Activated naive CD8-positive, alpha-beta T cell treated with anti-CD3 and anti-CD28 coated beads, Interleukin-2, amount 50 U/mL, for 24 hours (primary cell): ENCODE measurements around the gene RPL10.
A peak's percentile ranks its signal among the peaks of the same experiment; 100 is the strongest.

Experiments used
- ATAC-seq: fragments of 150-1000 bp; cut with Tn5 transposase; one replicate; pipeline ENCODE4 v1.10.0; 2021
- DNase-seq: peaks from one replicate; pipeline ENCODE4 v3.0.0; 2021
- H3K27ac Mint-ChIP-seq: one replicate; pipeline ENCODE4 v1.8.0; 2021; ENCODE audit warnings: mild to moderate bottlenecking, mixed read lengths
- H3K27me3 Mint-ChIP-seq: one replicate; pipeline ENCODE4 v1.8.0; 2021; ENCODE audit warnings: mixed read lengths
- H3K36me3 Mint-ChIP-seq: one replicate; pipeline ENCODE4 v1.8.0; 2021; ENCODE audit warnings: low read depth, mixed read lengths
- H3K4me1 Mint-ChIP-seq: one replicate; pipeline ENCODE4 v1.8.0; 2021; ENCODE audit warnings: mixed read lengths
- H3K4me3 Mint-ChIP-seq: one replicate; pipeline ENCODE4 v1.8.0; 2021; ENCODE audit warnings: mild to moderate bottlenecking, moderate library complexity, mixed read lengths
- H3K9me3 Mint-ChIP-seq: one replicate; pipeline ENCODE4 v1.8.0; 2021; ENCODE audit warnings: mixed read lengths

The RPL10 gene

GRCh38 chrX:154356596-154356995 is 41.6 kb upstream of the RPL10 start:
- H3K36me3 Mint-ChIP-seq: peaks cover 24% of the 10 kb centered on the region
- H3K27me3 Mint-ChIP-seq: no peaks in the 10 kb centered on the region
- peak overlapping the region; percentile 69 for H3K27ac Mint-ChIP-seq
- H3K4me3 Mint-ChIP-seq: no peak overlapping the region
- no peak for ATAC-seq
- no peak for DNase-seq
- H3K4me1 Mint-ChIP-seq: peaks cover 42% of the 10 kb centered on the region
- no peaks in the 10 kb centered on the region for H3K9me3 Mint-ChIP-seq

GRCh38 chrX:154357205-154357604 is 41.0 kb upstream of the RPL10 start:
- peaks cover 36% of the 10 kb centered on the region for H3K4me1 Mint-ChIP-seq
- H3K27me3 Mint-ChIP-seq: no peaks in the 10 kb centered on the region
- no peak overlapping the region for H3K4me3 Mint-ChIP-seq
- H3K36me3 Mint-ChIP-seq: peaks cover 20% of the 10 kb centered on the region
- H3K9me3 Mint-ChIP-seq: no peaks in the 10 kb centered on the region
- DNase-seq: no peak
- no peak overlapping the region for H3K27ac Mint-ChIP-seq
- peak; percentile 12 for ATAC-seq

- Mint-ChIP-seq H3K4me3 (no peak overlapping the region), H3K4me1 (peaks cover 38% of the 10 kb centered on the region), H3K36me3 (peaks cover 23% of the 10 kb centered on the region), H3K9me3 (no peaks in the 10 kb centered on the region), H3K27ac (no peak overlapping the region), H3K27me3 (no peaks in the 10 kb centered on the region)
- ATAC-seq (no peak), DNase-seq (no peak)
Observed at GRCh38 chrX:154358011-154358410, 40.2 kb upstream of the RPL10 start.

- no peaks in the 10 kb centered on the region for H3K9me3 Mint-ChIP-seq
- ATAC-seq (no peak), DNase-seq (no peak)
- H3K4me1 Mint-ChIP-seq: peaks cover 35% of the 10 kb centered on the region
- peaks cover 23% of the 10 kb centered on the region for H3K36me3 Mint-ChIP-seq
- no peak overlapping the region for H3K4me3 Mint-ChIP-seq
- no peaks in the 10 kb centered on the region for H3K27me3 Mint-ChIP-seq
- peak overlapping the region; percentile 60 for H3K27ac Mint-ChIP-seq
Observed at GRCh38 chrX:154358829-154359228, 39.3 kb upstream of the RPL10 start.

GRCh38 chrX:154359362-154360154 is 38.6 kb upstream of the RPL10 start:
- peaks cover 22% of the 10 kb centered on the region for H3K36me3 Mint-ChIP-seq
- ATAC-seq: no peak
- H3K27me3 Mint-ChIP-seq: no peaks in the 10 kb centered on the region
- no peaks in the 10 kb centered on the region for H3K9me3 Mint-ChIP-seq
- no peak overlapping the region for H3K4me3 Mint-ChIP-seq
- no peak for DNase-seq
- H3K4me1 Mint-ChIP-seq: peaks cover 31% of the 10 kb centered on the region
- no peak overlapping the region for H3K27ac Mint-ChIP-seq

- Mint-ChIP-seq H3K27me3 (no peaks in the 10 kb centered on the region), H3K9me3 (no peaks in the 10 kb centered on the region), H3K36me3 (peaks cover 28% of the 10 kb centered on the region), H3K4me3 (no peak overlapping the region), H3K27ac (no peak overlapping the region), H3K4me1 (peaks cover 32% of the 10 kb centered on the region)
- DNase-seq (no peak), ATAC-seq (no peak)
Observed at GRCh38 chrX:154360155-154360713, 37.9 kb upstream of the RPL10 start.

- H3K36me3 Mint-ChIP-seq: peaks cover 30% of the 10 kb centered on the region
Observed at GRCh38 chrX:154362085-154362742, 36.0 kb upstream of the RPL10 start.

GRCh38 chrX:154363706-154364439 is 34.3 kb upstream of the RPL10 start:
- no peak for ATAC-seq
- H3K4me3 Mint-ChIP-seq: no peak overlapping the region

More at GRCh38 chrX:154362085-154362742, 36.0 kb upstream of the RPL10 start:
- H3K4me3 Mint-ChIP-seq: no peak overlapping the region
- DNase-seq (no peak), ATAC-seq (no peak)
- H3K9me3 Mint-ChIP-seq: no peaks in the 10 kb centered on the region
- peaks cover 31% of the 10 kb centered on the region for H3K4me1 Mint-ChIP-seq
- no peak overlapping the region for H3K27ac Mint-ChIP-seq
- H3K27me3 Mint-ChIP-seq: no peaks in the 10 kb centered on the region

GRCh38 chrX:154365052-154365600 is 33.1 kb upstream of the RPL10 start:
- DNase-seq: no peak
- H3K27ac Mint-ChIP-seq: no peak overlapping the region
- peaks cover 31% of the 10 kb centered on the region for H3K4me1 Mint-ChIP-seq
- peak overlapping the region; percentile 24 for H3K4me3 Mint-ChIP-seq
- no peaks in the 10 kb centered on the region for H3K27me3 Mint-ChIP-seq
- peaks cover 26% of the 10 kb centered on the region for H3K36me3 Mint-ChIP-seq
- no peaks in the 10 kb centered on the region for H3K9me3 Mint-ChIP-seq
- no peak for ATAC-seq

More at GRCh38 chrX:154363706-154364439, 34.3 kb upstream of the RPL10 start:
- peaks cover 29% of the 10 kb centered on the region for H3K4me1 Mint-ChIP-seq
- no peaks in the 10 kb centered on the region for H3K27me3 Mint-ChIP-seq
- no peaks in the 10 kb centered on the region for H3K9me3 Mint-ChIP-seq
- peaks cover 23% of the 10 kb centered on the region for H3K36me3 Mint-ChIP-seq
- H3K27ac Mint-ChIP-seq: no peak overlapping the region
- no peak for DNase-seq

GRCh38 chrX:154365997-154366665 is 32.0 kb upstream of the RPL10 start:
- H3K27ac Mint-ChIP-seq: no peak overlapping the region
- H3K27me3 Mint-ChIP-seq: no peaks in the 10 kb centered on the region
- no peak for DNase-seq
- no peaks in the 10 kb centered on the region for H3K9me3 Mint-ChIP-seq
- ATAC-seq: no peak
- no peak overlapping the region for H3K4me3 Mint-ChIP-seq
- peaks cover 28% of the 10 kb centered on the region for H3K4me1 Mint-ChIP-seq
- peaks cover 29% of the 10 kb centered on the region for H3K36me3 Mint-ChIP-seq

GRCh38 chrX:154366666-154367055 is 31.5 kb upstream of the RPL10 start:
- peaks cover 26% of the 10 kb centered on the region for H3K4me1 Mint-ChIP-seq
- H3K36me3 Mint-ChIP-seq: peaks cover 29% of the 10 kb centered on the region
- ATAC-seq: no peak
- no peaks in the 10 kb centered on the region for H3K9me3 Mint-ChIP-seq
- no peaks in the 10 kb centered on the region for H3K27me3 Mint-ChIP-seq
- H3K27ac Mint-ChIP-seq: no peak overlapping the region
- no peak overlapping the region for H3K4me3 Mint-ChIP-seq
- DNase-seq: no peak

GRCh38 chrX:154367474-154368308 is 30.5 kb upstream of the RPL10 start:
- Mint-ChIP-seq H3K9me3 (no peaks in the 10 kb centered on the region), H3K36me3 (peaks cover 27% of the 10 kb centered on the region), H3K4me1 (peaks cover 29% of the 10 kb centered on the region), H3K4me3 (peak overlapping the region; percentile 95), H3K27ac (peak overlapping the region; percentile 85), H3K27me3 (no peaks in the 10 kb centered on the region)
- ATAC-seq (no peak), DNase-seq (no peak)
